Skin of body (tissue), 2 donors: Measurements from ENCODE around the gene FBXL13. TPM values are rescaled to one million over a fixed set of nuclear protein-coding genes. Genes with fewer than 3 reads are reported as not detected.
"Not testable (repeated sequence)": the region's sequence is repeated elsewhere in the genome, so short reads cannot be mapped to it uniquely, and the experiment has no call there.

ENCODE experiments used
- DNase-seq: peaks from one replicate; lab custom pipeline; 2025; lab: John Stamatoyannopoulos, UW
- total RNA-seq: library from RNA; depleted of rRNA; stranded (reverse); fragments of >200 nt; gene quantifications from one replicate; pipeline ENCODE4 v1.2.3, GENCODE V29; 2014

FBXL13 gene
- total RNA-seq, 1 donor from 2014 or later: 2.8 TPM

DNA sequence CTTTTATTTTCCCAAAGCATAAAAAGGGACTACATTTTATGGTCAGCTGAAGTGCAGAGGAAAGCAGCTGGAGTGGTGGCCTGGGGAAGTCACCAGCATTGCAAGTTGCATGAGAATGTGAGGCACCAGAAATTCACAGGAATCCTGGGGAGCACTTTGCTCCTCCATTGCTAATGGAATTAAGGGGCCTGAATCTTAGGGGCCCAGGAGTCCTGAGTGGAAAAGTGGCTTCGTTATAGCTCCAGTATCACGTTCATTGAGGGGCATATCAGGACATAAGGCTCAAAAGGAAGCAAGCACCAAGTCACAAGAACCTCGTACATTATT, 214.8 kb downstream of the FBXL13 start:
- no peak for DNase-seq

DNA sequence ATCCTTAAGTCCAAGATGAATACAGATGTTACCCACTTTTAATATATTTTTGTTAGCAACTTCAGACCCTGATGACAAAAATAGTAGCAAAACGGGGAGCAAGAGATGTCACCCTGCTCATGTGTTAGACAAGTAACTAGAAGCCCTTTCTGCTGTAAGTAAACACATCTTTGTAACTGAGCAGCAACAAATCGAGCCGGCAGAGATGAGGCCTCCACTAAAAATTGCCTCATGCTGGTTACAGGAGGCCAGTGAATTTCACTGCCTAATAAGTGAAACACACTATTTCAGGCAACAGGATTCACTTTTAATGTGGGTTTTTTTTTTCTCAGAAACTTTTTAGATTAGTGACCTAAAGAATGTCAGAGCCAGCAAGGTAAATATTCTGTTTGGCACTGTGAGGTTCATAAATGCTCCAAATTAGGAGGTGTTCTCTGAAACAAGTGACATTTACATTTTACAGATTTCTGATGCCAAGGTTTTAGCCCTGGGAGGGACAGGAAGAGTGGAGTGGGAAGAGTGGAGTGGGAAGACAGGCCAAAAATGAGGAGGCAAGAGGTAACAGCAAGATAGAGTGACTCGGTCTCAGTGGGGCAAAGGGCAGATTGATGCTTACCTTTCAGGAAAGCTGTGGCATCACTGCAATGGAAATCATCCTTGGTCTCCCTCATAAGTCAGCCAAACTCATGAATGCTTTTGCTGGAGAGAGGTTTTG, 215.4 kb downstream of the FBXL13 start:
- DNase-seq: no peak

DNA sequence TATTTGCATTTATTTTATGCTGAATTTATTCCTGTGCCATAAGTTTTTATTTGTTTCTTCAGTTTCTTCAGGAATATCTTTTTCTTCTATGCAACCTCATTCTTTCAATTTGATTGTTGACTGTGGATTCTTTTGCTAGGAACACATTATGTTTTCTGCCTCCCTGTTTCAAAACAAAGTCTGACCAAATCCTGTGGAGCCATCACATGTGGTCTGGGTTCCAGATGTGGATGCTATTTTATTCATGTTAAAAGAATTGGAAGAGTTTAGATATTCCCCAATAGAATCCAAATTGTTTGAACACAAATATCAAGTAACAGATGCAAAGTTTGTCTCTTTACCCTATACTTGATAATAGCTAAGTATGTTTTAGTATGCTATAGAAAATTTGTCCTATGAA, 218.6 kb downstream of the FBXL13 start:
- peak; percentile 74 for DNase-seq

DNA sequence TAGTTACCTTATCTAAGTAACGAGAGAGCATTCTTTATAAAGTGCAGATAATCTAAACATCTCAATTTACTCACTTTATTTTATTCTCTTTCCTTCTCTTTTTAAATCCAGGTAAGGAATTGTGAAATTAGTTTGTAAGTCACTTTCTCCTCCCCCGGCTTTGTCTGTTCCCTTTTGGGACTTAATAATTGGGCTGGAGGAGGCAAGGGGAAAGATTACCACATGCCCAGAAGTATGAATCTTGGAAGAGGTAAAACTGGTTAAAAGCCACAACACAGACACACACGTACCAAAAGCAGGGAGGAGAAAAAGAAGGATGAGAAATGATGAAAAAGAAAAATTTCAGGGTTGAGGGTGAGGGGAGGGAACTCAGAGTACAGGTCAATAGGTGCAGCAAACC, 225.1 kb downstream of the FBXL13 start:
- peak; percentile 38 for DNase-seq

DNA sequence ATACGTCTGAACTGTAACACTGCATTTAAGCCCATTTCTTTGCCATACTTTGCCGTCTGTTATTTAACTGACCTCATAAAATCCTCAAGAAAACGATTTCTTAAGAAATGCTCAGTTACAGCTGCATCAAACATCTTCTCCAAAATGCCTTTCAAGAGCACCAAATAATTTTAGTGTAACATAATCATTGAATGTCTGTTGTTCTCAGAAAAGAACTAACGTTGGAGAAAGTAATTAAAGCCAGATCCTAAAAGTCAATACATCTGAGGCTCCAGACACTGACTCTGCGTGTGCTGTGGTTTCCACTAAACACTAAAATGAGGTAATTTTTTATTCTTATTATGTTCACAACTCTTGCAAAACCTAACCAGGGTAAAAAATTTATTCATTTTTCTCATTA, 225.5 kb downstream of the FBXL13 start:
- peak; percentile 93 for DNase-seq

DNA sequence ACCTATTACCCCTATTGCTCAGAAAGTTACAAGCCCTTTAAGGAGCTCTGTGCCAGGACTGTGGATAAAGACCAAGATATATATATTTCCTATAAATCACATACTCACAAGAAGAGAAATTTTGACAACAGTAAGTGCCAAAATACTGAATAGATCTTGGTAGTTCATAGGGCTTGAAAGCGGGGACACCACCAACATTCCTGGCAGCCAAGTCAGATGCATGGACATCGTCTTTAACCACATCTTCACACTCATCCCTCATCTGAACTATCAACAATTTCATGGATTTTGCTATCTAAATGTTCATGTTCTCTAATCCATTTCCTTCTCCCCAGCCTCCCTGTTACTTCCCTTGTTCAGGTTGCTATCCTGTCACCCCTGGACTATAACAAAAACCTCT, 229.2 kb downstream of the FBXL13 start:
- no peak for DNase-seq

DNA sequence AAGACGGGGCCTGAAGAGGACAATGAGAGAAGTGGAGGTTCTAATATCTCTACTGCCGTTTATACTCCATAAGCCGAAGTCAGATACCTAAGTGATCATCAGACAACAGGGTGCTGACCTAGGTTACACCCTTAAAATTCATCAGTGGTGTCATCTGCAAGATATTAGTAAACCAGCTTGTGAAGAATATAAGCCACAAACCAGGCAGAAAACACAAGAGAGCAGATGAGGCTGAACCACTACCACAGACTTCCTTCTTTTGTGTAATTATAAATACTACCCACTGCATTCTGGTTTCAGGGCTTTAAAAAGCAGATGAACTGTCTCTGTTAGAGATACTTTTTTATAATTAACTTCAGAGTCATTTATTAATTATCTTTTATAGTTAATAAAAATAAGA, 230.7 kb downstream of the FBXL13 start:
- no peak for DNase-seq

DNA sequence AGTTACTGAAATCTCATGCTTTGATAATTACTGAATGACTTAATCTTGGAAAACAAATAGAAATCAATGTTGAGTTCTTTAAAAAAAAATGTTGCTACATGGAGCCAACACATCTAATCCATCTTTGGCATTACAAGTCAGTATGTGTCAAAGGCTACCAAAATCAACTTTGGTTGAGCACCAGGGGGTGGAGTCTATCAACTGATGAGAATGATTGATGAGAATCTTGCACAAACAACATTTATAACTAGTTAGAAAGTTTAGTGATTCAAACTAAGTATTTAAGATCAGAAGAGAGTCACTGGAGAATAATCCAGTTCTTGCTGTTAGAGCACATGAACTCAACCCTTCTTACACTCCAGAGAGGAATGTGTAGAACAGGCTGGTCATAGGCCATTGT, 232.3 kb downstream of the FBXL13 start:
- peak; percentile 49 for DNase-seq

DNA sequence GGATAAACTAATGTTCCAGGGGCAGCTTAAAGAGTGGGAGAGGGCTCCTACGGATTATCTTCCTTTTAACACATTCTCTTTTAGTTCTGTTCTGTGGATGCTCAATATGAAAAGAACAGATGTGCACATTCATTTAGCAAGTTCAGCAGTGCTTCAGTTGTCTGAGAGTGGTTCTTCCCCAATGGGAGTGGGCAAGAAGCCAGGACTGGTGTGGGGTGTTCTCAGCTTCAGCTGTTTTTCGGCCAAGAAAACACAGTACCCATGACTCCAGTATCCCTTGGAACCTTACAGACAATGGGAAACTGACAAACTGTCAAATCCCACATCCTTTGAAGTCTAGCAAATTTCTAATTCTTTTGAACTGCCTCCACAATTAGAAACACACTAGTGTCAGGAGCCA, 233.3 kb downstream of the FBXL13 start:
- peak; percentile 59 for DNase-seq

DNA sequence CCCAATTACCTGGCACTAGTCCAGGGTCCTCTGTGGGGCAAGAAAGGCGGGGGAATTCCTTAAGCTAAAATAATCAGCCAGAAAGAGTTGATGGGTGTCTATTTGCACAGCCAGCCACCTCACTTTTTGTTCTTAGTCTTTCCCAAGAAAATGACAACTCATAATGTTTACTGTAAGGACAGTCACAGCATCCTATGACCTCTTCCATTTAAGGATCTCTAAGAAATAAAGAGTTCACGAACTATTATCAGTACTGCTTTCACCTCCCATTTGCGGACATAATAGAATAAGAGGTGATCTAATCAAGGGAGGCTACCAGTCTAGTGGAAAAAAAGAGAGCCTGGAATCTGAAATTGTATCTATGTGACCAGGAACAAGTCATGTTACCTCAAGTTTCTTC, 234.2 kb downstream of the FBXL13 start:
- DNase-seq: no peak

DNA sequence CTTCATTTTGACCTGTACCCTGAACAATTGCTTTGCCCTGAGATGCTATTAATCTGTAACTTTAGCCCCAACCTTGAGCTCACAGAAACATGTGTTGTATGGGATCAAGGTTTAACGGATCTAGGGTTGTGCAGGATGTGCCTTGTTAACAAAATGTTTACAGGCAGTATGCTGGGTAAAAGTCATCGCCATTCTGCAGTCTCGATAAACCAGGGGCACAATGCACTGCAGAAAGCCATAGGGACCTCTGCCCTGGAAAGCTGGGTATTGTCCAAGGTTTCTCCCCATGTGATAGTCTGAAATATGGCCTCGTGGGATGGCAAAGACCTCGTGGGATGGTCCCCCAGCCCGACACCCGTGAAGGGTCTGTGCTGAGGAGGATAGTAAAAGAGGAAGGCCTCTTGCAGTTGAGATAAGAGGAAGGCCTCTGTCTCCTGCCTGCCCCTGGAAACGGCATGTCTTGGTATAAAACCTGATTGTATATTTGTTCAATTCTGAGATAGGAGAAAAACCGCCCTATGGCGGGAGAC, 236.0 kb downstream of the FBXL13 start:
- DNase-seq: not testable (repeated sequence)

DNA sequence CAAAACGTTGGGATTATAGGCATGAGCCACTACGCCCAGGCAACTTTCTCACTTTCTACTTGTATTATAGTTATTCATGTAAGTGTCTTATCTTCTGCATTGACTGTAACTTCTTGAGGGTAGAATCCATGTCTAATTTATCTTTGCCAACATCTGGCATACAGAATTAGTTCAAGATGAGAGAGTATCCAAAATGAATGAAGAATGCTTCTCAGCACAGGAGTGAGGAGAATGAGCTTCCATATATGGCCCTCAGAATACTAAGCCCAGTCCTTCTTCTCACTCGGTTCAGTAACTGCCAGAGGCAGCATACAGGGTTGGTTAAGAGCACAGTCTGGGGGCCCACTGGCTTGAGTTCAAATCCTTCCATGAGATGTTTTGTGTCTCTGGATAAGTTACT, 236.8 kb downstream of the FBXL13 start:
- DNase-seq: no peak

DNA sequence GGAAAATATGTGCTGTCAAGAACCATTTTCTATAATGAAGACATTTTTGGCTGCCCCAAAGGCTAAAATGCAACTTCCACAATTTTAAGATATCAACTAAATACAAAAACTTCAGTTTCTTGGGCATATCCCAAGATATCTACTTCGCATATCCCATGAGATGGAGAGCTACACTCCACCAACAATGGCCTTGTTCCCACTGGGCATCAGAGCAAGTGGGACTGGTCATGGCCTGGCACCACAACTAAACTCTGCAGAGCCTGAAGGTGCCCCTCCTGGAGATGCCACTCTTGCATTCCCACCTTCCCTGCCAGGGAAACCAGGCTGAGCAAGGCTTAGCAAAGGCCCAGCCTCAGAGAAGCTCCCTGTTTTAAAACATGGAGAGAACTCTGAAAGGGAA, 237.6 kb downstream of the FBXL13 start:
- no peak for DNase-seq

DNA sequence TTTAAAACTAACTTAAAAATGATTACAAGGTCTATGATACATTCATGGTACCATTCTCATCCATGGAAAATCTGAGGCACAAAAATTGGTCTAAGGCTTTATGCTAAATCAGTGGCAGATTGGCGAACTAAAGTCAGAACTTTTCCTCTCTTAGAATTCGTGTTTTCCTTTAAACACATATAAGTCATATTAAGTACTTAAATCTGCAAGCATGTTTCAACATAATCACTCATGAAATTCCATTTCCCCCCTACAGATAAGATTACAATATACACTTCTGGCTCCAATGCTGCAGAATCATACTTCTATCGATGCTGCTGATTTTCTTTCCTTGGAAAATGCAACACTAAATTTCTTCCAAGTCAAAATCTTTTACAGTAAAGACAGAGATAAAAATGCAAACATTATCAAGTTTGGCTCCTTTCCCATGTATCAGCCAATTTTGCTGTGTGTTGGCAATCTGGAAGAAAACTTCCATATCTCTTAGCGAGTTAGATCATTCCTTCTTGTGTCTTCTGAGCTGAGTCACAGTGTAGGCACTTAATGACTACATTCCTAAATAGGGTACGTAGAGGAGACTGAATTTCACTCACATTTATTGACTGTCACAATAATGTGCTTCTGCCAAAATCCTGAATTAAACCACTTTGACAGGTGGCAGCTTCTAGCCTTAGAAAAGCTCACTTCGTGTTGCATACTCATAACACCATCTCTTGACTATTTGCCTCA, 238.2 kb downstream of the FBXL13 start:
- peak; percentile 92 for DNase-seq

DNA sequence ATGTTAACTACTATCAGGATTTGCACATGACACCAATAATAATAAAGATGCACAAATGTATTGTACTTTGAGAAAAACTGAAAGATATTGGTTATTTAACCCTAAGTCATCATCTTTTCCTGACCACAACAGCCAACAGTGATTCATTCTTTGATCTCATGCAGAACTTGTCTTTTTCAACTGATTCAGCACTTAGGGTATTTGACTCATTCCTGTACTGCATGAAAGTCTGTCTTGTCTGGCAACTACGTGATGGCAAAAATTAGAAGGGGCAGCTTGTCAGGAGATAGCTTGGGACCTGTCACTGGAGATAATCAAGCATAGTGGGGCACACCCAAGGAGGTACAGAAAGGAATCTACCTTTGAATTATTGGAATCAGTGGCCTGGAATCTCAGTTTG, 239.6 kb downstream of the FBXL13 start:
- DNase-seq: peak; percentile 36

DNA sequence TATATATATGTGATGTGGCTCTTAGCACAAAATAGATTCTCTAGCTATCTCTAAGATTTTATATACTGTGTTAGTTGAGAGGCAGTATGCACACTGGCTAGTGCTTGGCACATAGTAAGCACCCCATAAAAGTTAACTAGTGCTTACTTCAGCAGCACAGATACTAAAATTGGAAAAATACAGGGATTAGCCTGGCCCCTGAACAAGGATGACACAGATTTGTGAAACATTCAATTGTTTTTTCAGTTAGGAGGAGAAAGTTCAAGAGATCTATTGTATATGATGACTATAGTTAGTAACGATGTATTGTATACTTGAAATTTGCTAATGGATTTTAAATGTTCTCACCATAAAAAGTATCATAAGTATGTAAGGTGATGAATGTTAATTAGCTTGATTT, 240.1 kb downstream of the FBXL13 start:
- DNase-seq: no peak

DNA sequence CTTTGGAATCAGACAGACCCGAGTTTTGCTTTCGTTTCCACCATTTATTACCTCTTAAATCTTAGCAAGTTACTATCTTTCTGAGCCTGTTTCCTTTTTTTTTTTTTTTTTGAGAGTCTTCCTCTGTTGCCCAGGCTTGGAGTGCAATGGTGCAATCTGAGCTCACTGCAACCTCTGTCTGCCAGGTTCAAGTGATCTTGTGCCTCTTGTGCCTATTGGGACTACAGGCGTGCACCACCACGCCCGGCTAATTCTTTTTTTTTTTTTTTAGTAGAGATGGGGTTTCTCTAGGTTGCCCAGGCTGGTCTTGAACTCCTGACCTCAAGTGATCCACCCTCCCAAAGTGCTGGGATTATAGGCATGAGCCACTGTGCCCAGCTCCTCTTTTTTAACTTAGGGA, 241.3 kb downstream of the FBXL13 start:
- DNase-seq: no peak

DNA sequence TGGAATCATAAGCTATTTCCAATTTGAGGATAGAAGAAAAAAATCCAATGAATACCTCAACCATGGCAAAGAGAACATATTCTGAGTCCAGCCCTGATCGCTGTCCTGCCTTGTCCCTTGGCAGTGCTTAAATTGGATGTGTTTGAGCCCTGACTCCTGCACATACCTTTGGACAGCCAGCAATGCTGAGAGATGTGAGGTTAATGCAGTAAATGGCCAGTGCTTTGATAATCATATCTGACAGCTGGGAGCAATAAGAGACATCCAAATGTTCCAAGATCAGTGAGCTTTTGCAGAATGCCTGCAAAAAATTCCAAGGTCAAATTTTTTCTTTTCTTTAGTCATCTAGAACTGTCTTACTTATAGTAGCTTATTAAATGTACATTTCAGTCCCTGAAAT, 241.9 kb downstream of the FBXL13 start:
- DNase-seq: peak; percentile 35

DNA sequence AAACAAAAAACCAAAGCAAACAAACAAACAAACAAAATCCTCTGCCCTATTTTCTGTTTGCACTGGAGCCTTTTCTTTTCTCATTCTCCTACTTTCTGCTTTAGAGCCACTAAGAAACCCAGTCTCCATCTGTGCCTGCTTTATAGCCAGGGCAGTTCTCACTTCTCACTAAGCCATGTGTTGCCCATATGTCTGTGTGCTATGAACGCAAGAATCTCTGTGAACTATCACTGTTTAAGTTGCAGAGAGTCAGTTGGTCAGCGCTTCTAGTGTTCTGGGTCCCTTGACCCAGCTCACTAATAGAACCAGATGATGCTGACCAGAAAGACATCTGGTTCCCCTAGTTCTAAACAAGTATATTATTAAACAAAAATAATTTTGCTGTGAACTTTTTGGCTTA, 244.4 kb downstream of the FBXL13 start:
- peak; percentile 94 for DNase-seq

DNA sequence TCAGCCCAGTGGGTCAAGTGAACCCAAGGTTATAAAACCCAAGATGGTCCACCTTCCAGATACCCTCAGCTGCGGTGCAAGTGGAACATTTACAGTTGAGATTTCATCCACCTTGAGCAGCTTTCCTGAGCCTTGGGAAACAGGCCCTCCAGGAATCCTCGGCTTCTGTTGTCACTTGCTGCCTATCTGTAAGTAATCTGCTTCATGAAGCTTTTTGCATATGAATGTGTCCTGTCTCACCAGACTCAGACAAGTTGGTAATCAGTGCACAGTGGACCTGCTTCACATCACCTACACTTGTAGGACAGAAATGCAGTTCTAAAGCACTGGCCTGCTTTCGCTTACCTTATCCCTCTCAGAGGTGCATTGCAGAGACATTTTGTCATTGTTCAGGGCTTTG, 245.5 kb downstream of the FBXL13 start:
- DNase-seq: no peak

DNA sequence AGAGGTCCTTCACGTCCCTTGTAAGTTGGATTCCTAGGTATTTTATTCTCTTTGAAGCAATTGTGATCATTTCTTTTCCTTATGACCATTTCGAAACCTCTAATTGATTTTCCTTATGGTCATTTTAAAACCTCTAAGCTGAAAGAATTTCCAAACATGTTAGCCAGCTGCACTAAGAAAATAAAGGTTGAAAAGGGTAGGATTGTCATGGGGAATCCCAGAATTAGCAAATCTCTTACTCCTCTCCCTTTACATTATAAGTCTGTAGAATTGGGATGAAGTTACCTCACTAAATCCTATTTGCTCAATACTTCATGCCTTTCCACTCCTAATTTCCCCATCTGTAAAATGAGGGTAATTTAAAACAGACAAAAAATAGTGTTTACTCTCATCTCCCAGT, 246.3 kb downstream of the FBXL13 start:
- no peak for DNase-seq

DNA sequence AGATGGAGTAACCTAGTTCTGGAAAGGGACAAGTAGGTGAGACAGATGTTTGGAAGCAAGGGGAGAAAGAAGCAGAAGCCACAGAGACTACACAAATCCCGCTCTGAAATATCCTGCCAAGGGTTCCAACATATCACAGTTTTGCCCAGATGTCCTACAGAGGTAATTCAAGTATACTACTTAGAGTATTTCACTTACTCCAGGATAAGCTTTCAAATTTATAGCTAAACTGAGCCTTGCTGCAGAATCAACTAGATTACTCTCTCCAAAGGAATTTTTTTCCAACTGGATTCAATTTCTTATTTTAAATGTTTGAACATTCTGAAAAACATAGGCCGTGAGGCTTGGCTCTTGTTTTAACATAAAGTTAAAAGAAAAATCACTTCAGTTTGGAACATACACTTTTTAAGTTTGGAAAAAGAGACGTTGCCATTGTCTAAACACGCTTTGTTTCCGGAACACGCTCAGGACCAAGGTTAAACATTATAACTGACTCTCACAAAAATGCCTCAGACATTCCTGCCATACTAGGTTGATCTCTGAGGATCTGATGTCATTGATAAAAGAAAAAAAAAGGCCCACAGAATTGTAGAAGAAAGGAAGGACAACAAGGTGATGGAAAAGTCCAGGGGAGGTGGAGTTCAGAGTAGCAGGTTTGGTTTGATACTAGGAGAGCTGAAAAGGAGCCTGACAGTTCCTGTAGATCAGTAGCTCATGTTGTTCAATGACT, 251.0 kb downstream of the FBXL13 start:
- peak; percentile 40 for DNase-seq
